Islet of Langerhans (tissue), 1 donor: ENCODE results near the gene CADPS2.

Experiments
- FAIRE-seq: peaks from one replicate; lab custom pipeline; 2011; peaks lifted over from hg19 to GRCh38; lab: Jason Lieb, UNC

The CADPS2 gene

GRCh38 chr7:122442929-122443328 lies 443.3 kb downstream of the CADPS2 start:
- FAIRE-seq = no peak

GRCh38 chr7:122438492-122438891 lies 447.8 kb downstream of the CADPS2 start:
- no peak for FAIRE-seq

GRCh38 chr7:122438006-122438405 lies 448.3 kb downstream of the CADPS2 start:
- no peak for FAIRE-seq

GRCh38 chr7:122433765-122434164 lies 452.5 kb downstream of the CADPS2 start:
- FAIRE-seq = no peak

DNA sequence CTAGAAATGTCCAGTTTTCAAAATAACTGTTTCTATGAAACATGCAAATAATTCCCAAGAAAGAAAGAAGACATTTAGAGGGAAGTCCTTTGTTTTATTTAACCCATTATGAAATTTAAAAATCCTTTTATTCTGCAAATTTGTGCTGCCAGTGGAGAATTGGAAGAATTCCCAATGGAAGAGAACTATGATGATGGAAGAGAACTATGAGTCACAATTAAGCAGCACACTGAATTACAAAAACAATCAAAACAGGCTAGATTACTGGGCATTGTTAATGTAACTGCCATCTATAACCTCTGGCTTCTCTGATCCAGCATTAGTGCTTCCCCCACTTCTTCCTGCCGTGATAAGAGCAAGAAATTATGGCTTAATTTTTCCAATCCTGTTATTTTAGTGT lies 455.6 kb downstream of the CADPS2 start:
- no peak for FAIRE-seq

DNA sequence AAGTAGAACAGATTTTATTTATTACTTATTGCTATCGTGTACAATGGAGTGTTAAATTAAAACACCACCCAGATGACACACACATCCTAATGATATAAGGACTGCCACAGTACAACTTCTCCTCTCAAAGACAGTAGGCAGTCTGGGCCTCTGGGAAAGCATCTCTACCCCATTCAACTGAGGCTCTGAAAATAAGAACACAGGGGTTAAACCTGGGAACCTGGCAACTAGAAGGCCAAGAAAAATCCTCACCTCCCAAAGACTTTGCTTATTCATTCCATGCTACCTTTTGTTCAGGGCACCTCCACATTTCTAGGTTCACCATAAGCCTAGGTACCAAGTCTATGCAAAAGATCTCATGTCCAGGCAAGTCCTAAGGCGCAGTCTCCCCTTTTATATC lies 456.3 kb downstream of the CADPS2 start:
- FAIRE-seq = no peak

GRCh38 chr7:122425731-122426130 lies 460.5 kb downstream of the CADPS2 start:
- FAIRE-seq = no peak

DNA sequence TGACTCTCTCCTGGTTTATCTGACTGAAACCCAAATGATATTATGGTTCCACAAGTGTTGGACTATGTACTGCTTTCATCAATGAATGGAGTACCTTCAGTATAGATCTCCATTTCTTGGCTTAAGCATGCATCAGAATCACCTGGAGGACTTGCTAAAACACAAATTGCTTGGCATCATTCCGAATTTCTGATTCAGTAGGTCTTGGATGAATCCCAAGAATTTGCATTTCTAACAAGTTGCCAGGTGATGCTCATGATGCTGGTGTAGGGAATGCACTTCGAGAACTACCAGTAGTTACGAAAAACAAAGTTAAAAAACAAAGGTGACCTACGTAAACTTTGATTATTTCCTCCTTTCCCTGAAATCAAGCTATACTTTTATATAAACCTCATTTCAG lies 462.7 kb downstream of the CADPS2 start:
- no peak for FAIRE-seq

GRCh38 chr7:122416336-122416735 lies 469.9 kb downstream of the CADPS2 start:
- no peak for FAIRE-seq

DNA sequence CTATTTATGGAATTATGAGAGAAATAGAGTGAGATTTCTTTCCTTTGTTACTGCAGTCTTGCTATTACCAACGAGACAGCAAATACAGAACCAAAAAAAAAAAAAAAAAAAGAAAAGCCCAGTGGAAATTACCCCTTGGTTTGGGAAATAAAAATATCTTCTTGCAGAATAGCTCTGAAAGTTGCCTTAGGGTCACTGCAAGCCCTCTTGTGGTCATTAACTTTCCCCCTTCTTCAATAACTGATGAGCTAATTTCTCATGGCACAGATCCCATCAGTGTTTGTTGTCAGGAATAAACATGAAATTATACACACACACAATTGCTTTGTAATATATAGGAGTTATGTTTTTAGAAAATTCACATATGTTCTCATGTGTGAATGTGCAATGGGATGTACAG lies 470.8 kb downstream of the CADPS2 start:
- no peak for FAIRE-seq

DNA sequence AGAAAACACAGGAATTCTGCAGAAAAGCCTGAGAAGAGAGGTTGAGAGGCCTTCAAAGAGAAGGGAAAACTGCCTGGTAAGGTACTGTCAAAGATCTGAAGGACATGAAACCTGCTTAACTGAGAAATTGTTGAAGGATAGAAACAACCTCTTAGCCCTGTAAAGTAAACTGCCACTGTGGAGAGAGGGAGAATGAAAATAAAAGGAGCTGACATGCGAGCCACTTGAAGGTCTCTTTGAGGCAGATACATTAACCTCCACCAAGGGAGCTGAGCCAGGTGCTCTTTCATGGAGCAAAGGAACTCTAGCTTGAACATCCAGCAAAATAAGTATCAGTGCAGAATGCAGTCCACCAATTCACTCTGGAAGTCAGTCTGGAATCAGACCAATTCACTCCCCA lies 472.9 kb downstream of the CADPS2 start:
- no peak for FAIRE-seq

- no peak for FAIRE-seq
Measured at GRCh38 chr7:122412883-122413282, 473.4 kb downstream of the CADPS2 start.

DNA sequence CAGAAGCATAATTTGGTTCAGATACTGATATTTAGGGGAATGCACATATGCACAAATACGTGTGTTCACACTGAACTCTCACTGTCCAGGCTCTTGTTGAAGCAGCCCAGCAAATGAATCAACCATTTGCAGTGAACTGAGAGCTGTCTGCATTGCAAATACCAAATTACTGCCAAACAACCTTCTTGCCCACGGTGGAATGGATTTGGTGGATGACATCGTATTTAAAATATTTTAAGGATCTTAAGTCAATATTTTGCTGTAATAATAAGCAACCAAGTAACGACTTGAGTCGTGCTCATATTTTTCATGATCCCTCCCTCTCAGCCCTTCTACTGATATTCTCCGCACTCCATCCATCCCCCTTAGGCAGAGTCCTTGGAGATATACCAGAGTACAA lies 473.8 kb downstream of the CADPS2 start:
- FAIRE-seq = no peak

- no peak for FAIRE-seq
Measured at GRCh38 chr7:122407195-122407594, 479.1 kb downstream of the CADPS2 start.

DNA sequence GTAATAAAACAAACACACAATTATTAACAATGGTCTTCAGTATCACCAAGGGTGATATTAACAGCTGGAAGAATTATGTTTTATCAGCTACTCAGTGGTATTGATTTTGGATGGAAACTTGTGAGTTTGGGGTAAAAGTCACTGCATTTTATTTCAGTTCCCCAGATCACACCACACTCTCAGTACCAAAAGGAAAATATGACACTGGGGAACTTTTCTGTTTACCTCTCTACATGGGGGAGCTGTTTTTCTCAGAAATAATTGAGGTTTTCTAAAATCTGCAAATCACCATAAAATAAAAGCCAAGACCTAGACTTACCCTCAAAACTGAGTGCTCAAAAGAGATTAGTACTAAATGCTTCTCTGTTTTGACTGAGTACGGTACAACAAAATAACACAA lies 483.1 kb downstream of the CADPS2 start:
- FAIRE-seq = no peak

GRCh38 chr7:122402235-122402634 lies 484.0 kb downstream of the CADPS2 start:
- no peak for FAIRE-seq

DNA sequence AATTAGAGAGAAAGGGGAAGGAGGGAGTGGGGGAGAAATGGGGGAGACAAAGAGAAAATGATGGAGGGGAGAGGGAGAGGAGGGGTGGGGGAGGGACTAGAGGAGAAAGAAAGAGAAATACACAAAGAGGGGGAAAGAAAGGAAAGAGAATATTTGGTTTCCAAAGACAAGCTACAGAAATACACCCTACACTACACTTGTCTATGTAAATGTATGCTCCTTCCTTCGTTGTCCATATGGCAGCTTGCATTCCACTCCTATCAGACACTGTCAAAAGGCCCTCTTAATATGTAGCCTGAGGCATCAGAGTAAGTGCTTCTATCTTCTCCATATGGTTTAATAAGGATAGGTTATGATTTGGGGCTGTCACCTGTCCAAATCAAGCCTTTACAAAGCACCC lies 488.9 kb downstream of the CADPS2 start:
- no peak for FAIRE-seq

DNA sequence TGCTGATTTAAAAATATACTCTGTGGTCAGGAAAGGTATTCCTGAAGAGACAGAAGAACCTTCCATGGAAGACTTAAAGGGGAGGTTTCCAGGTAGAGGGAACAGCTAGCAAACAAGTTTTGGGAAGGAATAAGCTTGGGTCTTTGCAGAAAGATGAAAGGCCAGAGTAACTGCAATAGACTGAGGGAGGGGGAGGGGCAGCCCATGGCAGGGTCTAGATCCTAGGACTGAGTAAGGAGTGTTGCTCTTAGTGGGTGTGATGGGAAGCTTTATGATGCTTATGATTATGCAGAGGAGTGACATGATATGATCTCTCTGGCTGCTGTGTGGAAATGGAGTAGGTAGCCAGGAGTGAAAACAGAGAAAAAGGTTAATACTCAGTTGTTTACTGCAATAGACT lies 491.7 kb downstream of the CADPS2 start:
- no peak for FAIRE-seq

GRCh38 chr7:122384528-122384927 lies 501.7 kb downstream of the CADPS2 start:
- no peak for FAIRE-seq

DNA sequence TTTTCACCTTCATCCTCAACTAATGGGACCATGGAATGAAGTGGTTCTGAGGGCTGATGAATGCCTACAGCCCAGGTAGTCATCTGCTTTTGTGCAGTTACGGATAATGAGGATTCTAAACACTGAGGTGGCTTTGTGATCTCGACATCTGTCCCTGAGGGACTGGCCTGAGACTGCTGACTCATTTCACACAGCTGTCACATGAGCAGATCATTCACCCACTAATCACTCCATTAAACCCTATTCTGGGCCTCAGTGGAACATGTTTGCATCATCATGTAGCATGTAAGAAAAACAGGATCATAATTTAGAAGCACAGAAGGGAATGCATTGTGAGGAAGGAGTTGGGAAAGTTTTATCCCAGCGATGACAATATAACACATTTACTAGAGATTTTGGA lies 502.3 kb downstream of the CADPS2 start:
- FAIRE-seq = no peak

- no peak for FAIRE-seq
Measured at GRCh38 chr7:122380992-122381391, 505.3 kb downstream of the CADPS2 start.

GRCh38 chr7:122379491-122379890 lies 506.8 kb downstream of the CADPS2 start:
- no peak for FAIRE-seq

DNA sequence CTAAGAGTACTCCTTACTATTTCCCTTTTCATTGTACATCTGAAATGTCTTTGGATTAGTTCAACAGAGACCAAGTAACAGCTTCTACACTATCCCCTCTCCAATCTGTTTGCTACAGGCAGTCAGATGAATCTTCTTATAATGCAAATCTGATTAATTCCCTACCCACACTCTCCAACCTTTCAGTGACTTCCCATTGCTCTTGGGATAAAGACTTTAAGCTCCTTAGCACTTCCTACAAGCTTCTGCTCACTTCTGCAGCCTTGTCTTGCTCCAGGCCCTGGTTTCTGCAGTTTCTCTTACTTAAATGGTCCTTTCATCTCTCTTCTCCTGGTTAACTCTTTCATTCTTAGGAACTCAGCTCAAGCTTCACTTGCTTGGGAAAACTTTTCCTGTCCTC lies 516.5 kb downstream of the CADPS2 start:
- FAIRE-seq = no peak

DNA sequence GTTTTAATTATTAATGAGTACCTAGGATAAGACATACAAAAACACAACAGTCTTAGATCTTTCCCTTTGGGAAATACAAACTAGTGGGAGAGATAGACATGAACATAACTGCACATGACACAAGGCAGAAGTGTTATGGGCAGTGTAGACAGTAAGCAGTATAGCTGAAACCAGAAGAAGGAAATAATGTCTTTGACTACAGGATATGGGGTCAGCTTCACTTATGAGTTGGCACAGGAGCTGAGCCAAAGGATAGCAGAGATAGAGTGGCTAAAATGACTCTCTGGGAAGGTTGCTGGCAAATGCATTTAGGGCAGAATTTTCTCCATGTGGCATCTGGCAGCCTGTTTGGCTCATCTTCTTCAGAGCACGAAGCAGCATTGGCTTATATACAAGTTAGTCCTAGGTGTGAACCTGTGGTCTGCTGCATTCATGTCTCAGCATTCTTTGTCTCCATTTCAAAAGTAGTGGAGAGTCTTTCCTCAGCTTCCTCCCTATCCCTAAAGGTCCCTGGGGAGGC lies 521.4 kb downstream of the CADPS2 start:
- no peak for FAIRE-seq

DNA sequence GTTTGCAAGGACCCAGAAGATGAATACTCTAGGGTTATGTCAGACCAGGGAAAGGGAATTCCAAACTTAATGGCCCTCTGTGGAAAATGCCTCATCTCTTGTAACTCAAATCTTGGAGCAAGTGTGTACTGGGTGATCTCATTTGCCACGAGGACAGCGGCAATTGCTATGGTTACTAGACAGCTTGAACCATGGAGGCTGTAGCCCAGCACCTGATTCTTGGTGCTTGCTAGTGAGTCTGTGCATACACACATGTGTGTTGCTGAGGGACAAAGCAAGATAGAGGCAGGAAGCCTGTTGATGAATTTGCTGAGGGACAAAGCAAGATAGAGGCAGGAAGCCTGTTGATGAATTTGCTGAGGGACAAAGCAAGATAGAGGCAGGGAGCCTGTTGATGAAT lies 523.1 kb downstream of the CADPS2 start:
- FAIRE-seq = no peak
